SK-N-SH (cell line): ENCODE measurements around the gene ITGB5. TPM values are rescaled to one million over a fixed set of nuclear protein-coding genes. Genes with fewer than 3 reads are reported as not detected.

ENCODE experiments used
- CTCF ChIA-PET: fragments of 300-600, 350-600 bp; formaldehyde crosslinking; extraction: SDS; loops from one replicate; lab custom pipeline; 2021; lab: Yijun Ruan, JAX
- POLR2A ChIA-PET: fragments of 350-600 bp; sonication (Branson Sonifier 250); formaldehyde crosslinking; extraction: SDS; loops from one replicate; lab custom pipeline; 2020; ENCODE audit warnings: antibody characterized with exemption, inconsistent platforms; lab: Yijun Ruan, JAX
- DNase-seq: peaks from one replicate; pipeline ENCODE4 v3.0.0; 2012
- H2AFZ ChIP-seq: fragments of 200-600 bp; sonication (generic); 2 replicates; pipeline ENCODE4 v1.8.1; 2016; ENCODE audit warnings: antibody characterized with exemption, mild to moderate bottlenecking, low read depth
- H3F3A ChIP-seq: fragments of 200-600 bp; sonication (generic); replicated peaks from 2 replicates; pipeline ENCODE3; 2016; ENCODE audit warnings: antibody characterized with exemption, mild to moderate bottlenecking; ENCODE audit not compliant: insufficient read depth
- H3K27ac ChIP-seq, 2 experiments: fragments of 200-500 bp in 1 of 2; fragments of 200-600 bp in 1 of 2; sonication (Bioruptor generic) in 1 of 2; sonication (generic), shearing (Covaris generic) in 1 of 2; 2 replicates each; pipeline versions ENCODE4 v1.5.1 to v1.6.1; 2014 to 2016; ENCODE audit warnings: low read depth in 2 of 2, inconsistent platforms in 1 of 2, low read length in 1 of 2, mild to moderate bottlenecking in 1 of 2, mixed read lengths in 1 of 2
- H3K27me3 ChIP-seq: fragments of 200-600 bp; sonication (generic), shearing (Covaris generic); 2 replicates; pipeline ENCODE4 v1.6.1; 2016; ENCODE audit warnings: mixed run types; ENCODE audit not compliant: insufficient read depth
- H3K36me3 ChIP-seq, 2 experiments: fragments of 200-500 bp in 1 of 2; fragments of 200-600 bp in 1 of 2; sonication (Bioruptor generic) in 1 of 2; sonication (generic) in 1 of 2; replicated peaks in 1 of 2; 2 replicates each; pipeline versions ENCODE3 to v1.5.1; 2014 to 2016; ENCODE audit warnings: low read length in 1 of 2, mild to moderate bottlenecking in 1 of 2; ENCODE audit not compliant: insufficient read depth in 2 of 2, control insufficient read depth in 1 of 2
- H3K4me1 ChIP-seq, 2 experiments: fragments of 200-500 bp in 1 of 2; fragments of 200-600 bp in 1 of 2; sonication (Bioruptor generic) in 1 of 2; sonication (generic), shearing (Covaris generic) in 1 of 2; 2 replicates each; pipeline versions ENCODE4 v1.5.1 to v1.6.1; 2014 to 2016; ENCODE audit warnings: low read depth in 1 of 2, low read length in 1 of 2, mixed run types in 1 of 2; ENCODE audit not compliant: insufficient read depth in 2 of 2, control insufficient read depth in 1 of 2
- H3K4me2 ChIP-seq: fragments of 200-600 bp; sonication (generic), shearing (Covaris generic); 2 replicates; pipeline ENCODE4 v1.6.1; 2017; ENCODE audit warnings: mixed run types
- H3K4me3 ChIP-seq, 2 experiments: fragments of 200-500 bp in 1 of 2; fragments of 200-600 bp in 1 of 2; sonication (Bioruptor generic) in 1 of 2; sonication (generic), shearing (Covaris generic) in 1 of 2; 2 replicates each; pipeline versions ENCODE4 v1.5.1 to v1.8.1; 2014 to 2016; ENCODE audit warnings: low read depth in 2 of 2, inconsistent platforms in 1 of 2, low read length in 1 of 2, mild to moderate bottlenecking in 1 of 2, mixed read lengths in 1 of 2, moderate library complexity in 1 of 2
- H3K79me2 ChIP-seq: fragments of 200-600 bp; sonication (generic); 2 replicates; pipeline ENCODE4 v1.8.1; 2017; ENCODE audit warnings: mild to moderate bottlenecking; ENCODE audit not compliant: insufficient read depth
- H3K9ac ChIP-seq: fragments of 200-600 bp; sonication (generic); 2 replicates; pipeline ENCODE4 v1.6.1; 2017; ENCODE audit warnings: mixed run types
- H3K9me2 ChIP-seq: fragments of 200-600 bp; sonication (generic); 2 replicates; pipeline ENCODE4 v1.6.1; 2017; ENCODE audit warnings: mixed run types
- H3K9me3 ChIP-seq: fragments of 200-600 bp; sonication (generic); 2 replicates; pipeline ENCODE4 v1.6.1; 2017; ENCODE audit warnings: mixed run types, mild to moderate bottlenecking, moderate library complexity
- H4K20me1 ChIP-seq: fragments of 200-600 bp; sonication (generic); 2 replicates; pipeline ENCODE4 v1.6.1; 2017; ENCODE audit warnings: mild to moderate bottlenecking, mixed run types; ENCODE audit not compliant: insufficient read depth
- CHD2 ChIP-seq: fragments of 150-350 bp; IDR thresholded peaks from 2 replicates; pipeline ENCODE4 v1.6.1; 2018; ENCODE audit warnings: low read length; ENCODE audit not compliant: partially characterized antibody
- CTCF ChIP-seq: fragments of 200-600 bp; sonication (generic); IDR thresholded peaks from 2 replicates; pipeline ENCODE4 v1.6.1; 2017; ENCODE audit warnings: antibody characterized with exemption, mild to moderate bottlenecking, moderate library complexity
- ELF1 ChIP-seq: IDR thresholded peaks from 2 replicates; pipeline ENCODE4 v1.4.0; 2012
- GABPA ChIP-seq: IDR thresholded peaks from 2 replicates; pipeline ENCODE4 v1.4.0; 2012; ENCODE audit warnings: low read depth, mild to moderate bottlenecking
- MXI1 ChIP-seq: IDR thresholded peaks from 2 replicates; pipeline ENCODE4 v1.6.1; 2012; ENCODE audit warnings: mild to moderate bottlenecking, low read depth, low read length, improper control_type of control experiment
- NRF1 ChIP-seq: IDR thresholded peaks from 2 replicates; pipeline ENCODE4 v1.6.1; 2012; ENCODE audit warnings: low read depth, mild to moderate bottlenecking, low read length
- PBX3 ChIP-seq: IDR thresholded peaks from 2 replicates; pipeline ENCODE4; 2012
- RAD21 ChIP-seq: IDR thresholded peaks from 2 replicates; pipeline ENCODE4 v1.6.1; 2012; ENCODE audit warnings: mild to moderate bottlenecking, low read length
- SIN3A ChIP-seq: IDR thresholded peaks from 2 replicates; pipeline ENCODE4 v1.6.1; 2012; ENCODE audit warnings: low read depth, mild to moderate bottlenecking, low read length, moderate library complexity, borderline replicate concordance
- SMC3 ChIP-seq: IDR thresholded peaks from 2 replicates; pipeline ENCODE4 v1.6.1; 2012; ENCODE audit warnings: low read depth, low read length, improper control_type of control experiment
- WGBS: methylation state at CpG from one replicate; pipeline ENCODE4 v1.1.6; 2017; ENCODE audit warnings: low lambda C conversion rate; 5-methylcytosine and 5-hydroxymethylcytosine counted together
- polyA plus RNA-seq, 3 experiments: library from polyadenylated mRNA; depleted of rRNA; stranded (reverse); fragments of >200 nt; gene quantifications; 2 replicates each; pipeline ENCODE4 v1.2.3, GENCODE V29; 2012

The ITGB5 gene
- polyA plus RNA-seq, 1 of the 3 experiments (the other 2 are of a cell fraction): 481 TPM

- POLR2A ChIA-PET: interaction anchor here (0.9 to 1.8 kb wide), 5 partner anchors 38 to 126 kb away, joined by 3 to 19 read pairs (median 4); no protein-coding TSS in a partner anchor
- CTCF ChIA-PET: interaction anchor here (0.7 to 3.4 kb wide), 5 partner anchors 15 to 123 kb away, joined by 3 to 15 read pairs (median 4); no protein-coding TSS in a partner anchor
- no peaks in the 10 kb centered on the region for H3K9me3 ChIP-seq
Observed at GRCh38 chr3:124886168-124887056, 753 bp downstream of the ITGB5 start.

More at GRCh38 chr3:124886168-124887056, 753 bp downstream of the ITGB5 start:
- Histone ChIP-seq H3K9ac (peak overlapping the region; percentile 74), H3F3A (peaks cover 9% of the 10 kb centered on the region), H2AFZ (no peak overlapping the region; the same call in 1 of the 2 replicates), H3K4me2 (peak overlapping the region; percentile 84), H4K20me1 (no peaks in the 10 kb centered on the region), H3K4me1 (peaks cover 32 to 35% of the 10 kb centered on the region in 2 experiments), H3K9me2 (no peaks in the 10 kb centered on the region), H3K79me2 (peaks cover 47% of the 10 kb centered on the region), H3K36me3 (peaks cover 3 to 14% of the 10 kb centered on the region in 2 experiments), H3K27me3 (no peaks in the 10 kb centered on the region), H3K27ac (peak overlapping the region; percentile 67 to 92), H3K4me3 (peak overlapping the region; percentile 76 to 79)
- 9% methylated on average over 11 of the region's 87 CpGs for WGBS
- TF ChIP-seq PBX3 (peak; percentile 14; the same call in 1 of the 2 replicates), CTCF (no peak), MXI1 (no peak), ELF1 (no peak), CHD2 (no peak), SMC3 (no peak; the same call in 1 of the 2 replicates), GABPA (no peak), SIN3A (peak; percentile 54; the same call in 1 of the 2 replicates), RAD21 (0 out of 2 replicates have a peak, but pooled peaks have one; percentile 16), NRF1 (no peak)
- DNase-seq: peak; percentile 77
